Ammon's horn (tissue), 1 donor: ENCODE data around the gene UBE3C.

Experiments used
- DNase-seq: peaks from one replicate; pipeline ENCODE4 v3.0.0-alpha.2; 2016; ENCODE audit warnings: low spot score

Gene UBE3C

GRCh38 chr7:157291404-157292080, 152.8 kb downstream of the UBE3C start:
- DNase-seq, result no peak

GRCh38 chr7:157292258-157292657, 153.5 kb downstream of the UBE3C start:
- DNase-seq, result no peak

- no peak for DNase-seq
Observed at GRCh38 chr7:157292770-157293412, 154.2 kb downstream of the UBE3C start.

GRCh38 chr7:157293413-157293788, 154.7 kb downstream of the UBE3C start:
- DNase-seq, result no peak

- DNase-seq, result no peak
Observed at GRCh38 chr7:157294773-157295172, 156.0 kb downstream of the UBE3C start.

GRCh38 chr7:157295338-157295737, 156.6 kb downstream of the UBE3C start:
- no peak for DNase-seq

GRCh38 chr7:157297185-157297584, 158.5 kb downstream of the UBE3C start:
- no peak for DNase-seq

GRCh38 chr7:157299317-157299612, 160.5 kb downstream of the UBE3C start:
- no peak for DNase-seq

- no peak for DNase-seq
Observed at GRCh38 chr7:157299613-157300368, 161.1 kb downstream of the UBE3C start.

GRCh38 chr7:157300369-157300825, 161.7 kb downstream of the UBE3C start:
- no peak for DNase-seq

- no peak for DNase-seq
Observed at GRCh38 chr7:157301610-157302120, 162.9 kb downstream of the UBE3C start.

GRCh38 chr7:157306846-157307838, 168.4 kb downstream of the UBE3C start:
- no peak for DNase-seq

GRCh38 chr7:157309988-157310668, 171.4 kb downstream of the UBE3C start:
- DNase-seq, result peak; percentile 58

GRCh38 chr7:157310676-157311185, 172.0 kb downstream of the UBE3C start:
- DNase-seq, result no peak

- DNase-seq, result no peak
Observed at GRCh38 chr7:157312941-157313340, 174.2 kb downstream of the UBE3C start.

- no peak for DNase-seq
Observed at GRCh38 chr7:157313645-157314044, 174.9 kb downstream of the UBE3C start.

- DNase-seq, result no peak
Observed at GRCh38 chr7:157318015-157318706, 179.4 kb downstream of the UBE3C start.
